NCI-H2227 (cell line): ENCODE data around the gene PLD2.

ENCODE experiments used
- DNase-seq: peaks from one replicate; lab custom pipeline; 2025; ENCODE audit not compliant: unreplicated experiment; lab: John Stamatoyannopoulos, UW

Gene PLD2

DNA sequence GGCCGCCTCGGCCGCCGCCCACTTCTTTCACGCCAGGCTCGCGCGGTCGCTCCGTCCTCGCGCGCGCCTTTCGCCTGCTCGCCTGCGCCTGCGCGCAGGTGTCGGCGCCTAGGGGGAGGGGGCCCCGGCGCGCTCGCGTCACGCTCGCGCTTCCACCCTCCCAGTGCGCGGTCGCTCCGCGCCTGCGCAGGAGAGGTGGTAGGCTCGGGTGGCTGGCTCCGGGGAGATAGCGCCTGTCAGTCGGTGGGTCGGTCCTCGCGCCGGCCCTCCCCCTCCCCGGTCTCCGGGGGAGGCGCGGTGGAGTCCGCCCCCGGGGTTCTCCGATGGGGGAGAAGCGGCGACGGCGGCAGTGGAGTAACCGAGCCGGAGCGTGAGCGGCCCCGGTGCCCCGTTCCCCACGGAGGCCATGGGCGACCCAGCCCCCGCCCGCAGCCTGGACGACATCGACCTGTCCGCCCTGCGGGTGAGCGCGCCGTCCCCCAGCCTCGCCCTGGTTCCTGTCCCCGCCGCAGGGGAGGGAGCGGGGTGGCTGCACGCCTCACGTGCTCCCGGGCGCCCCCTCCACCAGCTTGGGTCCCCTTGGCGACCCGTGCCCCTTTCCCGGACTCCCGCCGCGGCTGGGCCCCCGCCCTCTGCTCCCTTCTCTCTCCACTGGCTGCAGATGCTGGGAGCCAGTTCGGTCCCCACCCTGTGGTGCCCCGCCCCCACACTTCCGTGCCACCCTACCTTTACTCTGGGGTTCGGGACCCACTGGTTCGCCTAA, 26.4 kb downstream of the PLD2 start, which contains the start of gene MINK1:
MINK1 (plus strand) TSS at position 163 of the 763 bp plus-strand sequence; CDS start at position 407, 244 bp downstream.
- DNase-seq: peak; percentile 95

DNA sequence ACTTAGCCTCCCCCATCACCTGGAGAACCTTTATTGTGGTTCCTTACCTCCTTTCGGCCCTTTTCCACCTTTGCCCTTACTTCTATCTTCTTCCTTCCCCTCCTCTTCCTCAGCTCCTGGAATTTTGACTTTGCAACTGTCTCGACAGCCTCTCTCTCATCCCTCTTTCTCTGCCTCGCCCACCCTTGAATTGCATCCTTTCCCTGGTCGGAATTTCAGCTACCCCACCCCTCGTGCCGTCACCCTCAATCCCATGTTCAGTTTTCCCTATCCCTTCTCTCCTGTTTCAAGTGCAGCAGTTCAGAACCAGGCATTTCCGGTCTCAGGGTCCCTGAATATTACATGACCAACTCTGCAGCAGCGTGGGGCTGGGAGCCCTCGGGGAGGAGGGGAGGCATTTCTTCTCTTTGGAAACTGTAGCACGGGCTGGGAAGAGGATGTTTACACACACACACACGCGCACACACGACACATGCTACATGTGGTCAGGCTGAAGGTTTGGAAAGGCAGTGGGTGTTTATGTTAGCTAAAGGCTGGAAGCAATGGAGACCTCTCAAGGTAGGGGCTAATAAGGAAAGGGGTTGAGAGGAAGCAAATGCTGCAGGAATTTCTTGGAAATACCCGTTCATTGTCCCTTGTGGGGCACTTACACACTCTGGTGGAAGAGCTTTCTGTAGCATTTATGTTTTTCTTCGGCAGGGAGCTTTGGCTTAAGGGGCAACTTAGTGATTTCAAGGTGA, 27.2 kb downstream of the PLD2 start:
- peak; percentile 25 for DNase-seq

DNA sequence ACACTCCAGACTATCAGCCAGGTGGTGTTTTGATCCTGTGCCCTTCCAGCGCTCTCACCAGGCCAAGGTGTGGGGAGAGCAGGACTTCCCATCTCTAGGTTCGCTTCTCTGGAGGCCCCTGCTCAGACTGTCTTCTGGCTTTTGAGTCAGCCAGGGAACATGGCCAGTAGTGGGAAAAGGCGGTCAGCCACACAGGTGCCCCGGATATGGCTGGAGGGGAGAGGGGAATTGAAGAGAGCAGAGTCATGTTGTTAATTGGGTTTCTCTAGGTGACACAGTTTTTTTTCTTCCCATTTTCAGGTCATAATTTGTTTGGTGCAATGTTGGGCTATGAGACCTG, 27.7 kb downstream of the PLD2 start:
- DNase-seq: no peak

DNA sequence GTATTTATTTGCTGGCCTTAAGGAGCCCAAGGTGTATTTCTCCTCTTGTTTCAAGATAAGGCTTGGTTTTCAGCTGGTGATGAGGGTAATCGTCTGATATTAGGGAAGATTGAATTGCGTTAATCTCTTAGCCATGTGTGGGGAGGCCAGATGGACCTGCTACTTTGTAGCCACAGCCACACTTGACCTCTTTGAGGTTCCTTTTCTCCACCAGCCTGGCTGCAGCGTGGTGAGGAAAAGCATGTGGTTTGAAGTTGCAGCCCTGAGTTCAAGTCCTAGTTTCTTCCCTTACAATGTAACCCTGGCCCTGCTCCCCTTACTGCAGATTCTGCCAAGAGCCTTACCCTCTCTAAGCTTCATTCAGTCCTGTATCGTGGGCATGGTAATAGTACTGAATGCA, 29.3 kb downstream of the PLD2 start:
- no peak for DNase-seq

DNA sequence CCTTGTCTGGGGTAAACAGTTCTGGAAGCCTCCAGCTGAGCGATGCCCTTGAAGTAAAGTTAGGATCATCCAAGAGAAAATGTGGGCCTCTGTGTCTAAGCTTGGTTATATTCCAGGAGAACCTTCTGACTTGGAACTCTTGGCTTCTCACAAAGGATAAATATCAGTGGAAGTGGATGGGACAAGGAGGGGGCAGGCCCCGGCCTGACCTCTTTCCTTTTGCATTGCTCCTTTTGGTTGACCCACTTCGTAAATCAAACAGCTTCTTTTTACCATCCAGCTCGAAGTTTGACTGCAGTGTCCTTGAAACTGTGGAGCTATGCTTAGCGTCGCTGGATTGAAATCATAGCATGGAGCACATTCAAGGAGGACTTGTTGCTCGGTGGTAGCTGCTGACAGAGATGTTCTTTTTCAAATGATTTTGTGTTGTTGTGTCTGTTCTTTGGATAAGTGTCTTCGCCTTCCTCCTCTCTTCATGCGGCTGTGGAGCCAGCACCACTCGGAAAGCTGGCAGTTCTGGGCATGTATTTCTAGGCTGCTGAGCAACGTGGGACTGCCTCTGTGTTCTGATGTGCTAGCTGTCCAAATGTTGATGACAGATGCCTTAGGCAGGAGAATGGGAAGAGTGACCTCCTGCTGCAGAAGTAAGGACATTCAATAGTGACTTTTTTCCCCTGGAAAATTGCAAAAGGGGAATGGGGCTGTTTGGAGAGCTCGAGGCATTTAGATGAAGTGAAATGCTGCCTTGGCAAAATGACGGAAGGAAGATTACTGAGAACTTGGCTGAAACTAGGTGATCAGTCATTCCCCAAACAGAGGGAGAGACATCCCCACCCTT, 30.7 kb downstream of the PLD2 start:
- no peak for DNase-seq

DNA sequence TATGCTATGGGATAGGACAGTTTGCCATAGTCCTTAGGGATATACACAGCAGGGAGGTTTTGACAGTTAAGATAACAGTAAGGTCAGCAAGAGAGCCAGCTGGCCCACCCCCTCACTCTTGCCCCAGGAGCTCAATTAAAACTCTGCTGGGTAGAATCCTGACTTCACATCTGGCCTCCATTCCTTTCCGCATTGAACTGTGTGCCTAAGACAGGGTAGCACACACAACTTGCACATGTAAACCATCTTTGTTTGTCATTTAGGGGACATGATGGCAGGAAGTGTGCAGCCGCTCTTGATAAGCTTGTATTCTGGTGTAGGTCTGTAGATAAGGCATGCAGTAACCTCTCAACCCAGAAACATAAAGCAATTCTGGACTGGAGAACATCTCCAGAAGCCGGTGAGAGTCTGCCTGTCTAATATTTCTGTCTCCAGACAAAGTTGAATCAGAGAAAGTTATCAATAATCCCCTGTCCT, 31.4 kb downstream of the PLD2 start:
- no peak for DNase-seq

DNA sequence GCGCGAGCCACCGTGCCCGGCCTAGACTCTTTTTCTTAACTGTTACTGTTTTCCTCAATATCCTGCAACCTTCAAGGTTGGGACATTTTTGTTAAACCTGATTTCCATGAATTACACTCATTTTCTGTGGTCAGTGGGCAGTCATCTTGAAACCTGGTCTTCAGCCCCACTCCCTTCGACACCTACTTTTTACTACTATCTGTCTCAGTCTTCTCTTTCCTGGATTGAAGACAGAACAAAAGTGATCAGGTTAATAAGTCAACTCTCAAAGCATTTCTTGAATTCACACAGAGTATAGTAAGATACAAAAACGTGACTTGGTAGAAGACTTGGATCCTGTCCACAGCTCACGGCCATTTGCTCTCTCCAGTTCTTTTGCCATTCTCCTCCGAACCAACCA, 32.3 kb downstream of the PLD2 start:
- DNase-seq: no peak

DNA sequence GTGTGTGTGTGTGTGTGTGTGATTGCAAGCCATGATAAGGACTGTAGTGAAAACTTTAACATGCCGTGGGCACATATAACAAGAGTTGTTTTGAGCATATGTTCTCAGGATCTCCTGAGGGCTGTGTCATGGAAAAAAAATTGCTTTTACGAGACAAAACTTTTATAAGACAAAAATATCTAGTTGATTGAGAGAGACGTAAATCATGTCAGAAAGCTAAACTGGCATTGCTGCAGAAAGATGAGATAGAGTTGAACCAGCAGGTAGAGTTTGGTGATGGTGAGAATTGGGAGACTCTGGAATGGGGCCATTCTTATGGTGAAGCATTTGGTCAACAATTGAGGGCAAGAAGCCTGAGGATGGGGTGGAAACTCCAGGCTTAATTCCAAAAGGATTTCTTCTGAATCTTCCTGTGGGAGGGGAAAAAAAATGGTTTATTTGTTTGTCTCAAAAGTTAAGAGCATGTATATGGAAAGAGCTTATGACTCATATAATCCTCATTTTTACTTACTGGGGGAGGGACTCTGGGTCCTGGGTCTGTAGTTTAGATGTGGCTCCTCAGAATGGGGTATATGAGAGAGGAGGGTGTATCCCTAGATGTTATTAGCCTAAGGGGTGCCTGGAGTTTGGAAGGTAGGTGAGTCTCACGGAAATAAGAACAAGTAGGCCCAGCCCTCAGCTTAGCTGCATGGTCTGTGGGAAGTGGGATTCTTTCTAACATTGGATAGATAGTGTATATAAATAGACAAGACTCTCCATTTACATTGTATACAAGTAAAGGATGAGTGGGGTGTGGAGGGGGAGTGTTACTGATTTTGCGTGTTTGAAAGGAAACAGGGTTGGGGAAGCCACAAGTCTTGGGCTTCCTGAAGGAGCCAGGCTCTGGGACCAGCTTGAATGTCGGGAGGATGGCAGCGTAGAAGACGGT, 33.3 kb downstream of the PLD2 start:
- DNase-seq: no peak

DNA sequence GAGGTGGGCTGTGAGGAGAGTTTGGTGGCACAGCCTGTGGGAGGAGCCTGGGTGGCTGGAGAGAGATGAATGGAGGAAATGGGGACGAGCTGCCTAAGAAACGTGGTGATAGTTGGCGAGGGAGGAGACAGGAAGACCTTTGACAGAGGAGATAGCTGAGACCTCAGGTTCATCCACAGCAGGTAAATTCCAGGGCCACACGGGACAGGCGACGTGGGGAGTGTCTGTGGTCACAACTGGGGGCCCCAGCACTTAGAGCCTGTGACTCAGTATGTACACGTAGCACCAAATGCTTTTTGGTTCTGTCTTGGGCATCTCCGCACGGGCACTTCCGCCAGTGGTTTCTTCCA, 33.9 kb downstream of the PLD2 start:
- DNase-seq: no peak

DNA sequence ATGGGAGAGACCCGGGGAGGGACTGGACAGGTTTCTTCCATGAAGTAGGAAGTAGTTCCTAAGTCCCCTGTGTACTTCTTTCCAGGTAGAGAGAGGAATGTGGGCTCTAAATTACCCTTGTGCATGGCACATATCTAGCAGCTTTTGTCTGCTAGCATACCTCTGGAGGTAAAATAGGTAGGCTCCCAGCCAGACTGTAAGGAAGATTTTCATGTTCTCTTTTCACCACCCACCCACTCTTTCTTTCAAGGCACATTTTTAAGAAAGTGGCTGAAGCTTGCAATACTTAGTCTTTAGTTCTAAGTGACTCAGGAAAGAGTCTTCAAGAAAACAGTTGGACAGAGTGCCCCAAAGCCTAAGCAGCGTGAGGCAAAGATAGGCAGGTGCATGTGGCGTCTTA, 35.4 kb downstream of the PLD2 start:
- DNase-seq: no peak

DNA sequence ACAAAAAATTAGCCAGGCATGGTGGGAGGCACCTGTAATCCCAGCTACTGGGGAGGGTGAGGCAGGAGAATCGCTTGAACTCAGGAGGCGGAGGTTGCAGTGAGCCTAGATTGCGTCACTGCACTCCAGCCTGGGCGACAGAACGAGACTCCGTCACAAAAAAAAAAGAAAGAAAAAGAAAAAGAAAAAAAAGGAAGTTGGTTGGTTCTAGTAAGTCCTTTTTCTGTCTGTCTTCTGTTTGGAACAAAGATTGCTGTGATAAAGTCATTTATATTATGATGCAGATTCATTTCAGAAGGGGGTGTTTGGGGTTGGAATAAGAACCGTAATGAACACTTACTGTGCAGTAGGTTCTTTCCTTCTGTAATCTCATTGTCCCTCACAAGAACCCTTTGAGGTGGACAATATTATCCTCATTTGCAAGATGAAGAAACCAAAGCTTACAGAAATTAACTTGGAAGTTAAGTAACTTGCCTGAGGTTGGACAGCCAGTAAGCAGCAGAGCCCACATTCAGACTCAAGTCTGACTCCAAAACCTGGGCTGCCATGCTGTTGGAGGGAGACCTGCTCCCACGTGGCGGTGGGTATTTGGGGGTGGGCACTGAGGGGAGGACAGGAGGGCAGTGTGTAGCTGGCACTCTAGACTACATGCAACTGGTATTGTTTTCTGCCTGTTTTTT, 36.5 kb downstream of the PLD2 start:
- DNase-seq: no peak

DNA sequence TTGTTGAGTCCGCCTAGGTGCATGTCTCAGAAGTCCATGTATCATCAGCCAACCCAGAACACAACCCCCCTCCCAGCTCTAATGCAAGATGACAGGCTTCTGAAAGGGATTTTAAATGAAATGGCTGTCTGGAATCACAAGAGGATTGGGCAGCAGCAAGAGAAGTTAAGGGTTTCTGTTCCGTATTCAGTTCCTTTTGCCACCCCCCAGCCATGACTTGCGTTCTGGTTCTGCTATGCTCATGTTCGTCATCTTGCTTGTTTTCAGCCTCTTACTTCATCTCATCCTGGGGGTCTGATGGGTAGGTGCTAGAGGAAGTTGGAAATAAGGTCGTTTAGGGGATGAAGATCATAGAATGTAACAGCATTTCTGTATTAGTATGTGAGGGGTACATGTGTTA, 38.2 kb downstream of the PLD2 start:
- DNase-seq: no peak

DNA sequence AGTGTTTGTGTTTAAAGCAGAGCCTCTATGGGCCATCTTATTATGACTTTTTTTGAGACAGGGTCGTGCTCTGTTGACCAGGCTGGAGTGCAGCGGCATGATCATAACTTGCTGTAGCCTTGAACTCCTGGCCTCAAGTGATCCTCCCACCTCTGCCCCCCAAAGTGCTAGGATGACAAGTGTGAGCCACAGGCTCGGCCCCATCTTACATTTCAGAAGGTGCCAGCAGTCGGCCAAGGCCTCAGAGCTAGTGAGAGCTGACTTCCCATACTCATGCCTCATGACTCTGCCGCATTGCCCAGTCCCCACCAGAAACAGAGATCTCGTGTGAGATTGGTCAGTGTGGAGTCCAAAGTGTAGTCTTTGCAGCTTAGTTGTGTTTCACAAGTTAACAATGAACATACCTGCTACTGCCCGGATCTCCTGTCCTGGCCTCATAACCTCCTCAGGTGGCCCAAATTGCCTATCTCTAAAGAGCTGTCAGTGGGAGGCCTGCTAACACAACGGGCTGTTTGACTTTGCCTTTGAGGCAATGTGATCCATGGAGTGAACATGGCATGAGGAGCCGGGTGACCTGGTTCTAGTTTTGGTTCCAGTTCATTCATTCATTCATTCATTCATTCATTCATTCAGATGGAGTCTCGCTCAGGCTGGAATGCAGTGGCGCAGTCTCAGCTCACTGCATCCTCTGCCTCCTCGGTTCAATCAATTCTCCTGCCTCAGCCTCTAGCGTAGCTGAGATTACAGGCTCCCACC, 39.9 kb downstream of the PLD2 start:
- no peak for DNase-seq

DNA sequence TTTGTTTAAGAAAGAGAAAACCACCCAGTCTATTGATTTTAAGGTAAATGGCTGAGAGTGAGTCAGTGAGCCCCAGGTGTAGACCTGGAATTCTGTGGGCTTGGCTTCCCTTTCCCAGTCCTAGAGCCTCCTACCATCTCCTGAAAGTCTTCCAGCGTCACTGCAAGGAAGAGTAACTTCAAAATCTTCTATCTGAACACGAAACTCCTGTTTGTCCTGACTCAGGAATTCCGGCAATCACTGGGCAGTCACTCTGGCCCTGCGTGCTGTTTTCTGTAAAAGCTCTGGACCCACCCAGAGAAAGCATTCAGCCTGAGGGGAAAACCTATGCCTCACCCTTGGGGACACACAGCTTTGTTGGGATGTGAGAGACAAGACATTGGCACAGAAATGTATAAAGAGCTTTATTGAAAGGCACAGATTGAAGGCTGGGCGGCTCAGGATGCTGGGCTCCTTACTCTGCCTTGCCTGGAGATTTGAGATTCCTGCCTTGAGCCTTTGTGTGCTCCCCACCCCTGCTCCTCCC, 42.1 kb downstream of the PLD2 start:
- DNase-seq: no peak

DNA sequence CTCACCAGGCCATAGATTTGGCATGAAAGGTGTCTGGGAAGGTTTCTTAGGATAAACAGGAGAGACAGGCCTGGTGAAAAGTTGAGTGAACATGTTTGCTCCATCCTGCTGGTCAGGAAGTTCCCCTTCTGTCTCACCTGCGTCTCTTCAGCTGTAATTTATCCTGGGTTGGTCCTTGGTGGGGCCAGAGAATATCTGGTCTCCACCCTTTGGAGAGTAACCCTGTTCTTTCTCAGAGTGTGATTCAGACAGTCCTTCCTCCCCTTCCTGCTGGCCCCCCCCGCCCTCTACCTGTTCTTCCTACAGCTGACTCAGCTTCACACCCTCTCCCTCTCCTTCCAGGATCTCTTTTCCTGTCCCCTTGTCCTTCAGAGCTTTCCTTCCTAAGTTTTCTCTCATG, 43.3 kb downstream of the PLD2 start:
- DNase-seq: no peak

DNA sequence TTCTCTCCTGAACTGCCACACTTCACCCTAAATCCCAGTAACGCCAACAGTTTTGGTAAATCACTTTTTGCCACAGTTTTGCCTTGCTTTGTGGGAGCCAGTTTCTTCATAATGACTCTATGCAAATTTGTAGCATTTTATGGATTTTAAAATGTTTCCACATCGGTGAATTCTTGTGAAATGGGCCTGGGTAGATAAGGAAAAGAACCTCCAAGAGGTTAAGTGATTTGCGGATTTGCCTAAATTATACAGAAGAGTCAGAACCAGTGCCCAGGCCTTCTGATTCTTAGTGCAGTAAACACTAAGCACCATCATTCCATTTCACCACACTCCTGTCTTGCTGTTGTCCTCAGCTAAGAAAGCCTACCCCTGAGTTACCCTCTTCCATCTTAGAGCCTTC, 44.1 kb downstream of the PLD2 start:
- no peak for DNase-seq

DNA sequence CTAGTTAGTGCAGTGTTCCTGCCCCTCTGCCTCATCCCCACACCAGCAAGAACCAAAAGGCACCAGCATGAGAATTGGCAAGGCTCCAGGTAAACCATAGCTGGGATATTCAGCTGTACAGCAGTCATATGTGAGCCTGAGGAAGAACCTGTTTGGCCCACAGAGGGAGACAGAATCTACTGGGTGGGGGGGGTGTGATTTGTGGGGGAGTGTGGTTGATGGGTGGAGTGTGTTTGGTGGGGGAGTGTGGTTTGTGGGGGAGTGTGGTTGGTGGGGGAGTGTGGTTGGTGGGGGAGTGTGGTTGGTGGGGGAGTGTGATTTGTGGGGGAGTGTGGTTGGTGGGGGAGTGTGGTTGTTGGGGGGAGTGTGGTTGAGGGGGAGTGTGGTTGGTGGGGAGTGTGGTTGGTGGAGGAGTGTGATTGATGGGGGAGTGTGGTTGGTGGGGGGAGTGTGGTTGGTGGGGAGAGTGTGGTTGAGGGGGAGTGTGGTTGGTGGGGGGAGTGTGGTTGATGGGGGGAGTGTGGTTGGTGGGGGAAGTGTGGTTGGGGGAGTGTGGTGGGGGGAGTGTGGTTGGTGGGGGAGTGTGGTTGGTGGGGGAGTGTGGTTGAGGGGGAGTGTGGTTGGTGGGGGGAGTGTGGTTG, 45.7 kb downstream of the PLD2 start:
- DNase-seq: no peak

DNA sequence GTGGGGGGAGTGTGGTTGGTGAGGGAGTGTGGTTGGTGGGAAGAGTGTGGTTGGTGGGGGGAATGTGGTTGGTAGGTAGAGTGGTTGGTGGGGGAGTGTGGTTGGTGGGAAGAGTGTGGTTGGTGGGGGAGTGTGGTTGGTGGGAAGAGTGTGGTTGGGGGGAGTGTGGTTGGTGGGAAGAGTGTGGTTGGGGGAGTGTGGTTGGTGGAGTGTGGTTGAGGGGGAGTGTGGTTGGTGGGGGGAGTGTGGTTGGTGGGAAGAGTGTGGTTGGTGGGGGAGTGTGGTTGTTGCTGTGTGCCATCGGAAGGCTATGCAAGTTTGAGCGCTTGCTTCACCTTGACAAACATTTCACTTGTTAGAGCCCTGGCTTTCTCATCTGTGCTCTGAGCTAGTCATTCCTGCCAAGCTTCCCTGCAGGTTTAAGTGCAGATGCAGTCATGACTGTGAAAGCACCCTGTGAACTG, 46.3 kb downstream of the PLD2 start:
- no peak for DNase-seq
